A549 (cell line): Measurements from ENCODE around the gene ZNRF2.

ENCODE experiments used
- BHLHE40 ChIP-seq: IDR thresholded peaks from 2 replicates; pipeline ENCODE4 v1.6.1; 2012; ENCODE audit warnings: low read depth, low read length, inconsistent platforms
- CHD2 ChIP-seq: fragments of 150-350 bp; IDR thresholded peaks from 2 replicates; pipeline ENCODE4 v1.6.1; 2014; ENCODE audit warnings: low read length; ENCODE audit not compliant: partially characterized antibody
- CTCF ChIP-seq: fragments of >200 bp; sonication (Bioruptor Twin); formaldehyde crosslinking; IDR thresholded peaks from 3 replicates; pipeline ENCODE4 v1.5.1; 2016
- EP300 ChIP-seq, 2 experiments: fragments of >200 bp; sonication (Bioruptor Twin); formaldehyde crosslinking; IDR thresholded peaks; 2 replicates in 1 of 2; 3 replicates in 1 of 2; pipeline ENCODE4 v1.6.1; 2016 to 2017
- FOSL2 ChIP-seq, 2 experiments: fragments of 450-650 bp in 1 of 2; fragments of >200 bp in 1 of 2; sonication (Bioruptor Twin) in 1 of 2; formaldehyde crosslinking; IDR thresholded peaks; 2 replicates each; pipeline versions ENCODE4 v1.5.0 to v1.6.1; 2016 to 2020; ENCODE audit warnings: mild to moderate bottlenecking in 1 of 2, moderate library complexity in 1 of 2
- HOXA7 ChIP-seq: fragments of 250-450 bp; sonication (Bioruptor Pico); IDR thresholded peaks from 2 replicates; pipeline ENCODE4 v1.5.0; 2020; ENCODE audit warnings: mild to moderate bottlenecking, moderate library complexity
- JUN ChIP-seq, 2 experiments: fragments of >200 bp; sonication (Bioruptor Twin); formaldehyde crosslinking; IDR thresholded peaks; 2 replicates in 1 of 2; 3 replicates in 1 of 2; pipeline ENCODE4 v1.6.1; 2016 to 2017
- MAFK ChIP-seq: fragments of 450-650 bp; IDR thresholded peaks from 2 replicates; pipeline ENCODE4 v1.6.1; 2014; ENCODE audit not compliant: partially characterized antibody
- MAX ChIP-seq: IDR thresholded peaks from 2 replicates; pipeline ENCODE4 v1.6.1; 2012
- PBX3 ChIP-seq: IDR thresholded peaks from 2 replicates; pipeline ENCODE4 v1.6.1; 2012
- RCOR1 ChIP-seq: fragments of 150-350 bp; IDR thresholded peaks from 2 replicates; pipeline ENCODE4 v1.6.1; 2014; ENCODE audit warnings: antibody characterized with exemption, low read length, low read depth

- no peak for TF ChIP-seq CTCF
- no peak for TF ChIP-seq JUN (IDR thresholded peaks at IDR 0.05)
- TF ChIP-seq EP300 (IDR thresholded peaks at IDR 0.05): no peak
- TF ChIP-seq RCOR1: no peak
- TF ChIP-seq MAX: no peak
- no peak for TF ChIP-seq HOXA7 (CRISPR knock-in tag)
- TF ChIP-seq PBX3: no peak
- TF ChIP-seq CHD2: no peak
- TF ChIP-seq BHLHE40: no peak
- TF ChIP-seq MAFK: no peak
- no peak for TF ChIP-seq FOSL2 (IDR thresholded peaks at IDR 0.05)
- TF ChIP-seq FOSL2 (CRISPR knock-in tag; IDR thresholded peaks at IDR 0.05): no peak
These were observed 3.1 kb upstream of the ZNRF2 start for GRCh38 chr7:30281263-30281662.
